ENCODE data around the gene TBCD.
A peak's percentile ranks its signal among the peaks of the same experiment; 100 is the strongest.
"Not testable (repeated sequence)": the region's sequence is repeated elsewhere in the genome, so short reads cannot be mapped to it uniquely, and the experiment has no call there.

The TBCD gene

DNA sequence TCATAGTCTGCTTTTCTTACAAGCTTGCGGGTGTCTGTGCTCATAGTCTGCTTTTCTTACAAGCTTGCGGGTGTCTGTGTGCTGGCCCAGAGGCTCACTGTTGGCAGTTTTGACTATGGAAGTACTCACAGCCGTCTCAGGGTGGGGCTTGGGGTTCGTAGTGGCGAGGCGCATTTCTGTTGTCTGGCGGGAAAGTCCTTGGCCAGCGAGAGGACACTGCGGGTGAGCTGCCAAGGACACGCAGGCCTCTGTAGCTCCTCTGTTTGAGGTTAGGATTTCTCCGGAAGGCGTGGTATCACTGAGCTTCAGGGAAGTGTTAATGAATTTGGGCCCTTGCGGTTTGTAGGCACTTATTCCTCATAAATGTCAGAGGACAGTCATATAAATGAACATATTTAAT, 13.5 kb downstream of the TBCD start:
- DNase-seq (ENCODE audit: low read depth in 2 of 2, low spot score in 1 of 2): no peak

DNA sequence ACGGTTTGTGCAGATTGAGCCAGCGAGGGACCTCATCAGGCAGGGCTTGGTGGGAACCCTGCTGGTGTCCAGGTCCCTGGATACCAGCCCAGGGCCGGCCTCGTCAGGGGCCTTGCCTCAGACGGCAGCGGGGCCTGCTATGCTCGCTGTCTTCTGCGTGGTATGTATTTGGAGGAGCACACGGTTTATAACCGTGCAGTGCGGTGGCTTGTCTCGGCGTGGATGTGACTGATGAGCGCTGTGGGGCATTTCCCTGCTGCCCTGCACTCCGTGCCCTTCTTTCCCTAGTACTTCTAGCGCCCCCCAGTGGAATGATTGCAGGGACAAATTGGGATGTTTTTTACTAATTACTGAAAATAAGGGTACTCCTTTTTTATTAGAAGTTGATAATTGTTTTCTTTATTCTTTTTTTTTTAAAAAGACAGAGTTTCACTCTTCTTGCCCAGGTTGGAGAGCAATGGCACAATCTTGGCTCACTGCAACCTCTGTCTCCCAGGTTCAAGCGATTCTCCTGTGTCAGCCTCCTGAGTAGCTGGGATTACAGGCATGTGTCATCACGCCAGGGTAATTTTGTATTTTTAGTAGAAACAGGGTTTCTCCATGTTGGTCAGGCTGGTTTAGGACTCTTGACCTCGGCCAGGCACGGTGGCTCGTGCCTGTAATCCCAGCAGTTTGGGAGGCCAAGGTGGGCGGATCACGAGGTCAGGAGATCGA, 15.3 kb downstream of the TBCD start:
- peak in 1 of 2 donors; percentile 21 for DNase-seq (ENCODE audit: low read depth in 2 of 2, low spot score in 1 of 2)

DNA sequence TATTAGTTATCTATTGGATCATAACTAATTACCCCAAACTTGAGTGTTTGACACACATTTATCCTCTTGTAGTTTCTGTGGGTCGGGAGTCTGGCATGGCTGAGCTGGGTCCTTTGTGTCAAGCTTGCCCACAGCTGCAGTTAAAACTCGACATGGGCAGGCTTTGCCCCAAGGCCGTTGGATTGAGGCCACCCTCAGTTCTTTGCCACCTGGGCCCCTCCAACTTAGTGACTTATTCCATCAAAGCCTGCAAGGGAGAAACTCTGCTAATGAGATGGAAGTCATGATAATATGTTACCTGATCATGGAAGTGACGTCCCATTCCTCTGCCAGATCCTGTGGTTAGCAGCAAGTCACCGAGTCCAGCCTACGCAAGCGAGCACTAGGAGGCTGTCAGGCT, 17.2 kb downstream of the TBCD start:
- DNase-seq (ENCODE audit: low read depth in 2 of 2, low spot score in 1 of 2): no peak

DNA sequence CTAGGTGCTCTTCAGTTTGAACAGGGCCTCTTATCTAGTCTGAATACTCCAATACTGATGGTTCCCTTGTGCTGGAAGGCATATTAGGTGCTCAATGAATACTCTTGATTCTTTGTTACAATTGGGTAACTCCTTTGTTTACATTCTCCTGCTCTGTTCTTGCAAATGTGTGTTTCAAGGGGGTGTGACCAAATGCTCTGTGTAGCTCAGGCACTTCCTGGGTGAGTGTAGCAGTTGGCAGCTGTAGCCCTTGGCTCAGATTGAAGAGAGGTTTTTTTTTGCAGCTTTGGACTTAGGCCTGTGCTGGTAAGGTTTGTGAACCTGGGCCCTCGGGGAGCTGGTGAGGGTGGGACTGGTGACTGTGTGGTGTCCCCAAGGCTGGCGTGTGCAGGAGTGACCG, 20.2 kb downstream of the TBCD start:
- no peak for DNase-seq (ENCODE audit: low read depth in 2 of 2, low spot score in 1 of 2)

DNA sequence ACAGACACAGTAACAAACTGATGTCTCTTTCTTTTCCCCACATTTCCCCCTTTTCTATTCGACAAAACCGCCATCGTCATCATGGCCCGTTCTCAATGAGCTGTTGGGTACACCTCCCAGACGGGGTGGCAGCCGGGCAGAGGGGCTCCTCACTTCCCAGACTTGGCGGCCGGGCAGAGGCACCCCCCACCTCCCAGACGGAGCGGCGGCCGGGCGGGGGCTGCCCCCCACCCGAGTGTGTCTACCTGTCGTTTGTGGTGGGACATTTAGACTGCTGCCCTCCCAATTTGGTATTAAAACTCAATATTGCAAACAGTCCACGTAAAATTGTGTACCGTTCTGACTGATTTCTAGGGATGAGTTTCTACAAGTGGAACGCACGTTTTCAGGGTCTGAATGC, 22.6 kb downstream of the TBCD start:
- DNase-seq (ENCODE audit: low read depth in 2 of 2, low spot score in 1 of 2): not testable (repeated sequence)

DNA sequence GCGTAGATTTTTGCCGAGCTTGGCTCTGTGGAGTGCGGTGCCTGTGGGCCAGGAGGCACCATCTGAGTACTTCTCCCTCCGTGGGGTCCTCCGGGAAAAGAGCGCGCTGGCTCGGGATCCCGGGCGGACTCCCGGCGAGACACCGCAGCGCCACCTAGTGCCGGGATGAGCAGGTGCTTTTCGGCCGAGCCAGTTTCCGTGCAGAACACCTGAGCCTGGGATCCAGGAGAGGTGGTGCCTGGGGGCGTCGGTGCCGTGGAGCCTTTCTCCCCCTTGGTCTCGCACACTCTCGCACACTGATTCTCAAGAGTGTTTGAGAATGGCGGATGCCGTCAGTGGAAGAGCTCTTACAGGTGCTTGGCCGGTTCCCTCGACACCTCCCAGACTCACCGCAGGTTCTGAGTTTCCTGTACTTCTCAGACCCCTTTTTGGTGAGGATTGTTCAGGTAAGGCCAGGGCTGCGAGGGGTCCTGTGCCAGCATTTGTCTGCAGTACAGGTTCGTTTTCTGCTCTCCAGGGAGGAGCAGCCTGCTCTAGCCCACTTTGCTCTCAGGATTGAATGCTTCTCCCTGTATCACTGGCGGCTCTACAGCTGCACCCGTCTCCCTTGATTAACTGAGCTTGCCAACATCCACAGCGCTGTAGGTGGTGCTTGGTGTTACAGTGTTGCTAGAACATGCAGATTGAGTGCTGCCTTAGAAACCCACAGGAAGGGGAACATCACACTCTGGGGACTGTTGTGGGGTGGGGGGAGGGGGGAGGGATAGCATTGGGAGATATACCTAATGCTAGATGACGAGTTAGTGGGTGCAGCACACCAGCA, 23.3 kb downstream of the TBCD start:
- no peak for DNase-seq (ENCODE audit: low read depth in 2 of 2, low spot score in 1 of 2)

DNA sequence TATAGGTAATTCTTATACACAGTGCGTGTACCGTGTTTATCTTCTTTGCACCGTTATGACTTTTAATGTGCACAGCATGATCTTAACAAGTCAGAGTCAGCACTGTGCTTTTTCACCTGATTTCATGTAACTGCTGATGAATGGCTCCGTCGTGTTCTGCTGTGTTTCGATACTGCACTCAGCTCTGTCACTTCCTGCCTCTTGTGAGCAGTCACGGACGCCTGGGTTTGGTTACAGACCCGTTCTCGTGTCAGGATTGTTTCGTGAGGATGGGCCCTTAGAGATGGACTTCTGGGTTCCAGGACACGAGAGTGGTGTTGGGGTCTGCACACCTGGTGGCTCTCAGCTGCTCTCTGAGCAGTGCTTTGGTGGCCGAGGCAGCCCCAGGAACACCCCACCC, 24.6 kb downstream of the TBCD start:
- no peak for DNase-seq (ENCODE audit: low read depth in 2 of 2, low spot score in 1 of 2)

DNA sequence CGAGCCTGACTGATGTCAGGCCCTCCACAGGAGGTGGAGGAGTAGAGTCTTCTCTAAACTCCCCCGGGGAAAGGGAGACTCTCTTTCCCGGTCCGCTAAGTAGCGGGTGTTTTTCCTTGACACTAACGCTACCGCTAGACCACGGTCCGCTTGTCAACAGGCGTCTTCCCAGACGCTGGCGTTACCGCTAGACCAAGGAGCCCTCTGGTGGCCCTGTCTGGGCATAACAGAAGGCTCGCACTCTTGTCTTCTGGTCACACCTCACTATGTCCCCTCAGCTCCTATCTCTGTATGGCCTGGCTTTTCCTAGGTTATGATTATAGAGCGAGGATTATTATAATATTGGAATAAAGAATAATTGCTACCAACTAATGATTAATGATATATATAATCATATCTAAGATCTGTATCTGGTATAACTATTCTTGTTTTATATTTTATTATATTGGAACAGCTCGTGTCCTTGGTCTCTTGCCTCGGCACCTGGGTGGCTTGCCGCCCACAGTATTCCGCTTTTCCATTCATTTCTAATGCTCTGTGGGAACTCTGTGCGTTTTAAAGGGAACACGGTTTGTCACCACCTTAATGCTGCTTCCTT, 26.0 kb downstream of the TBCD start:
- not testable (repeated sequence) for DNase-seq (ENCODE audit: low read depth in 2 of 2, low spot score in 1 of 2)

DNA sequence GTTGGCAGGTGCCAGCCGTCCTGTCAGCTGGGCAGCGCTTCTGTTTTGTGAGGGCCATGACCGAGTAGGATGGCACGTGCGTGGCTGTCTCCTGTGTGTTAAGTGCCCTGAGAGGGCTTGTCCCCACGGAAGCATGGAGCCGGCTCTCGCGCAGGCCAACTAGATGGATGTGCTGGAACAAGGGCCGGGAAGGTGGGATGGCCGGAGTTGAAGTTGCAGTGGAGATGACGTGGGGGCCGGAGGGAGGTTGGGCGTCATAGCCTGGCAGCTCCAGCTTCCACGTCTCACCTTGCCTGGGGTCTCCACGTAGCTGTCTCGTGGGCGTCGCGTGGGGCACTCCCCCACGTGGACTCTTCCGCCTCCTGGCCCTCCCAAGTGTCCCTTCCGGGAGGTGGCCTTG, 27.7 kb downstream of the TBCD start:
- no peak for DNase-seq (ENCODE audit: low read depth in 2 of 2, low spot score in 1 of 2)

DNA sequence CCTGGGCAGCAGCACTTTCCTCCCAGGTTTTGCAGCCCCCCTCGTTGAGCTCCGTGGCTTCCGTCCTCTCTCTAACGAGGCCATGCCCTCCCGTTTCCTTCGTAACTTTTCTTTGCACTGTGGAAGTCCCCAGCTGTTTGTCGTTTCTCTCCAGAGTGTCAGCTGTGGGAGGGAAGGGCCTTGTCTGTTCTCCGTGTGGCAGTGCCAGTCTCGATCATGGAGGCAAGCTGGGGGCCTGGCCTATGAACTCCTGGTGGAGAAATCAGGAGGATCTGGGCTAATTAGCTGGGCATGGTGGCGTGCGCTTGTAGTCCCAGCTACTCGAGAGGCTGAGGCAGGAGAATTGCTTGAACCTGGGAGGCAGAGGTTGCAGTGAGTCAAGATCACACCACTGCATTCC, 28.3 kb downstream of the TBCD start:
- no peak for DNase-seq (ENCODE audit: low read depth in 2 of 2, low spot score in 1 of 2)

DNA sequence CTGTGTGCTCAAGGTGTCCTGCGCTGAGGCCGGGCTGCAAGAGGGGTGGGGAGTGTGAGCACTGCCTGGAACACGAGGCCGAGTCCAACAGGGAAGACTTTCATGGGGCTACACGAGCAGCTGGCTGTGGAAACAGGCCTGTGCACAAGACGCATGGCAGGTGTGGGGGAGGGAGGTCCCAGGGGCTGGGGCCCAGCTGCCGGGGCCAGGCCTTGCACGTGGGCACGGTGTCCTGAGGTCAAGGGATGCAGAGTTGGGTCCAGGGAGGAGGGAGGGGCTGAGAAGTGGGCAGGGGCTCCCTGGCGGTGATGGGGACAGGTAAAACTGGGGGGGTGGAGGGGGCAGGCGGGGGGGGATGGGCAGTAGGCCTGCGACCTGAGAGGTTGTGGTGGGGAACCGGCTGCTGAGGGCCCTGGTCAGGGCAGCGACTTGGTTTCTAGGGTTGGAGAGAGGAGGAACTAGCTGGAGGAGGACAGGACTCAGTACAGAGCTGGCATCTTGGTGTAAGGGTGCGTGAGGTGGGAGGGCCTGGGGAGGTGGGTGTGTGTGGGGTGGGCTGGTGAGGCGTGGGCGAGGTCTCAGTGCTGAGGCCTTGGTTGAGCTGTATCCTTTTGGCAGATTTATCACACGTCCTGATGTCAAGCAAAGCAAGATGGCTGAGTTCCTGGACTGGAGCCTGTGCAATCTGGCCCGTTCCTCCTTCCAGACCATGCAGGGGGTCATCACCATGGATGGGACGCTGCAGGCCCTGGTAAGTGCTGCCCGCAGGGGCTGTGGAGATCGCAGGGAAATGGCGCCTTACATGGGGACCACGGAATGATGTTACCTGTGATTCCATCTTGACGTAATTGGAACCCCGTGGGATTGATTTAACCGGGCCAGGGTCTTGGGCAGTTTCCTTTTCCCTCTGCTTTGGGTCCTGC, 29.4 kb downstream of the TBCD start:
- no peak for DNase-seq (ENCODE audit: low read depth in 2 of 2, low spot score in 1 of 2)

DNA sequence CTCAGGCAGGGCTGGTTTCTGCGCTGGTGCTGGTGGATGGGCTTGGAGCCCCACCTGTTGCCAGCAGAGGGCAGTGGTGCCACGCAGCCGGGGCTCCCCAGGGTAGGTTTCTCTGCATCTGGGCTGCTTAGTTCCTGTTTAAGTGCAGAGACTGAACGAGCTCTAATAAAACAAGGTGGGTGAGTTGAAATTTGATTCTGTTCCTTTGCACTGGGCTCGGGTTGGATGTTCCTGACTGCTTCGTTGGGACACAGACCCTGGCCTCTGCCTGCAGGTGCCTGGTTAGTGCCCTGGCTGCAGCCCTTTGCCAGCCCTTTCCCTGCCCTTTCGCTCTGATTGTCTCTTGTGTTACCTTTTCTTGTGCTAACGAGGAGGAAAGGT, 30.0 kb downstream of the TBCD start:
- DNase-seq (ENCODE audit: low read depth in 2 of 2, low spot score in 1 of 2): peak; percentile 63 to 74

DNA sequence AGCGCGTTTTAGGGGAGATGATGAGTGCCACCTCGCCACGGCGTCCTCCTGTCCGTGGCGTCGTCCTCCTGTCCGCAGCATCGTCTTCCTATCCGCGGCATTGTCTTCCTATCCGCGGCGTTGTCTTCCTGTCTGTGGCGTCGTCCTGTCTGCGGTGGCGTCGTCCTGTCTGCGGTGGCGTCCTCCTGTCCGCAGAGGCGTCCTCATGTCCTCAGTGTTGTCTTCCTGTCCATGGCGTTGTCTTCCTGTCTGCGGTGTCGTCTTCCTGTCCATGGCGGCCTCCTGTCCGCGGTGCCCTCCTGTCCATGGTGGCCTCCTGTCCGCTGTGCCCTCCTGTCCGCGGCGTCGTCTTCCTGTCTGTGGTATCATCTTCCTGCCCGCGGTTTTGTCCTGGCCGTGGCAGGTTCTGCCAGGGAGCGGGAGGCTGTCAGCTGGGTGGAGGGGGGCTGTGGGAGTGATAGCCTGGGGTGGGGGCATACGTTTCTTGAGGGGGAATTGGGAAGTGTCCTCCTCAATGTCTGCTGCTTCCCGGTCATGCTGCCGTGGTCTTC, 30.9 kb downstream of the TBCD start:
- DNase-seq (ENCODE audit: low read depth in 2 of 2, low spot score in 1 of 2): no peak

DNA sequence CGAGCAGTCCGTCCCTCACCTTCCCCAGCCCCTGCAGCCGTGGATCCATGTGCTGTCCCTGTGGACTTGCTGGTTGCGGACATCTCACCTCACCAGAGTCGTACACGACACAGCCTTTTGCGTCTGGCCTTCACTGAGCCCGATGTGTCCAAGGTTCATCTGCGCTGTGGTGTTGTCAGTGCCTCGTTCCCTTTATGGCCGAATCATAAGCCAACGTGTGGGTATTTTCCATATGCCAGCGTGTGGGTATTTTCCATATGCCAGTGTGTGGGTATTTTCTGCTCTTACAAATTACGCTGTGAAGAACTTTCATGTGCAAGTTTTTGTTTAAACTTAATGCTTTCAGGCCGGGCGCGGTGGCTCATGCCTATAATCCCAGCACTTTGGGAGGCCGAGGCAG, 31.6 kb downstream of the TBCD start:
- no peak for DNase-seq (ENCODE audit: low read depth in 2 of 2, low spot score in 1 of 2)

DNA sequence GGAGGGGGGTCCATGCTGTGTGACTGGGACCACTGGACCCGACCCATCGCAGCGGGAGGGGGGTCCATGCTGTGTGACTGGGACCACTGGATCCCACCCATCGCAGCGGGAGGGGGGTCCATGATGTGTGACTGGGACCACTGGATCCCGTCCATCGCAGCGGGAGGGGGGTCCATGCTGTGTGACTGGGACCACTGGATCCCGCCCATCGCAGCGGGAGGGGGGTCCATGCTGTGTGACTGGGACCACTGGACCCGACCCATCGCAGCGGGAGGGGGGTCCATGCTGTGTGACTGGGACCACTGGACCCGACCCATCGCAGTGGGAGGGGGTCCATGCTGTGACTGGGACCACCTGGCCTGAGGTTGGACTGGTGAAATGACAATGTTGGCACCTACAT, 33.7 kb downstream of the TBCD start:
- DNase-seq (ENCODE audit: low read depth in 2 of 2, low spot score in 1 of 2): not testable (repeated sequence)

DNA sequence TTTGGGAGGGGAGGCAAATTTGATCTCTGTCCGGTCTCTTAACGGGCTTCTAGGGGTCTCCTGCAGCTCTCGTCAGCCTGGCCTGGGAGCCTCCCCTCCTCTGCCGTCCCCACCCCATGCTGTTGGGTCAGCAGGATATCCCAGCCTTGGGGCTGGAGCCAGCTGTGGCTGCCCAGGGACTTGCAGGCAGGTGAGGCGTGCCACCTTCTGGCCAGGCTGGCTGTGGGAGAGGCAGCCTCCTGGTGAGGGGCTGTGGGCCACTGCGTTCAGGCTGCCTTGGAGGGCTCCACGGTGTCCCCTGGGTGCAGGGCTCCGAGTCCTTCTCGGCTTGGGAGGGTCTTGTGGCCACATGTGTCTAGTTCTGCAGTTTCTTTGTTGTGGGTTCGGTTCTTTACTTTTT, 34.6 kb downstream of the TBCD start:
- DNase-seq (ENCODE audit: low read depth in 2 of 2, low spot score in 1 of 2): no peak

DNA sequence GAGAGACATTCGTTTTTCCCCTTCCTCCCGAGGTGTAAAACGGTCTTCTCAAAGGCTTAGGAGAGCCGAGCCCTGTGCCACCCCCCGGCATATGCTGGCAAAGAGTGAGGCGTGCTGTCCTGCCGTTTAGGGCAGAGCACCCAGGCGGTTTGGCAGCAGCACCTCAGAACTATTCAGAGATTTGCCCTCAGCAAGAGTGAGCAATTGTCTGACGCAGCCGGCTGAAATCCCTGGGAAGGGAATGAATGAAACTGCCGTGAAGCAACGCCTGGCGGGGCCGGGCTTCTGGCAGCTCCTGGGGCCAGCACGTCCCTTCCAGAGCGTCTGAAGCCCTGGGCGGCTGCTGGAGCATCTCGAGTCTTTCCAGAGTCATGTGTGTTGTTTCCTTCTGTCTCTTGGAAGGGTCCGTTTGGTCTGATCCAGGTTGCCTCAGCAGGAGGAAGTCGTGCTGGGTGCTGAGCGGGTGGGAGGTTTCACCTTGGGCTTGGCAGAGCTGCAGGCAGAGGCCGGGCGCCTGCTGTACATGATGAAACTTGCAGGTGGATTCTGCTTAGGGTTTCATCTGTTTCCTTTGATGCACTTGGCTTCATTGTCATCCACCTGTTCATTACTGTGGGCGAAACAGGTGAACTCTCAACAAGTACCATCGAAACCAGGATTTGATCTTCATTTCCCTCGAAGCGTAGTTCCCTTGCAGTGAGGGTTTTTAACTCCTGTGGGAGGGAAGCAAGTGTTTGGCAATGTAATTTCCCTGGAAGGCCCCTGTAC, 35.4 kb downstream of the TBCD start:
- no peak for DNase-seq (ENCODE audit: low read depth in 2 of 2, low spot score in 1 of 2)

DNA sequence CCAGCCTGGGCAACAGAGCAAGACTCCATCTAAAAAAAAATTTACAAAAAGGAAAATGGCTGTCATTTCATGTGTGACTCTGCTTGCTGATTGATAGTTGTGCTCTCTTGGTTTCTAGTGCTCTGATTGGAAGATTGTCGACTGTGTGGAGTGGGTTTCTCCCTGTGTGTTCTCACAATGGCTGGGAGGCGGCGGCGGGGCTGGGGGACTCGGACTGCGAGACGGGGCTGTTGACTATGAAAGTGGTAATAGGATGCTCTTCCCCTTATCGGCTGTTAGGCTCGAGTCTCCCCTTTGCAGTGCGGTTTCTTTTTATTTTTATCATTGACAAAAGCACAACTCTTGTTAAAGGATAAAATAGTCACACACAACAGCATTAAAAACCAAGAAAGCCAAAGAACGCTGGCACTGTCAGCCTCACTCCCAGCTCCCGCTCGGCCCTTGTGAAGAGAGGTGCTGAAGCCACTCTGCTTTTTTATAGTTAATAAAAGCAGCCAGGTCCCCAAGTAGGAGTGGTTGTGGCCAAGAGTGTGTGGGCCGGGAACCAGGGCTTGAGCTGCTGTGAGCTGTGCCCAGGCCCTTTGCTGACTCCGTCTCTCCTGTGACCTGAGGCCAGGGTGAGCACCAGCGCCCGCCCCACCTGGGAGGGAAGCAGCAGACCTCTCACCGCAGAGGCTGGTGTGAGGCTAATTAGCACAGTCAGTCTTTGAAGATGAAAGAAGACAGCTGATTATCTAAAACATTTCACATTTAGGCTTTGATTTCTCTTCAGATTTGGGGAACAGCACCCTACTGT, 36.5 kb downstream of the TBCD start:
- no peak for DNase-seq (ENCODE audit: low read depth in 2 of 2, low spot score in 1 of 2)

DNA sequence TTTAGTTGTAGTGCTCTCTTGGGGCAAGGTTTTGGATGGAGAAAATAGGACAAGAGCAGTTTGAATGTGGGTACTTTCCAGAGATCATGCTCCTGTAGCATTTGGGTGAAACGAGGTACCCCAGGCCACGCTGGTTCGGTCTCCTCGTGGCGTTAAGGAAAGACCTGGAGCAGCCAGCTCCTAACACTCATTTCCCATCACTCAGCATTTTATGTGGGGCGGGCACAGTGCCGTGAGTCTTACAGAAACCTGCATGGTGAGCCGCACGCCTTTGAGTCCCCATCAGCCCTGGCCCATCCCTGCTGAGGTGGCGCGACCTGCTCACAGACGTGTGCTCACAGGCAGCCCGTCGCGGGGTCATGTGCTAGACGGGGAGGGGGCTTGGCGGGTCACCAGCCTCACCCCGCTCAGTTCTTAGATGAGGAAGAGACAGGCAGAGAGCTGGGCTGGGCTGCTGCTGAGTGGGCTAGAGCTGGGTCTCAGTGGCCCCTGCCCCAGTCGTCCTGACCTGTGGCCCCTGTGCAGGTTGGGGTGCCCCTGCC, 37.3 kb downstream of the TBCD start:
- no peak for DNase-seq (ENCODE audit: low read depth in 2 of 2, low spot score in 1 of 2)
